H1 (cell line): ENCODE results near the gene GOLIM4.

Experiments used
- CBX8 ChIP-seq: fragments of 300-800, 300-1000 bp; sonication (generic); IDR thresholded peaks from 2 replicates; pipeline ENCODE4 v1.7.1; 2016; ENCODE audit warnings: low read depth, low read length, borderline replicate concordance
- CEBPB ChIP-seq: IDR thresholded peaks from 2 replicates; pipeline ENCODE4 v1.6.1; 2012; ENCODE audit warnings: low read depth, low read length
- CHD1 ChIP-seq: IDR thresholded peaks from 2 replicates; pipeline ENCODE4 v1.6.1; 2012; ENCODE audit warnings: low read depth, low read length, improper control_type of control experiment
- CREB1 ChIP-seq: IDR thresholded peaks from 2 replicates; pipeline ENCODE4 v1.6.1; 2012; ENCODE audit warnings: inconsistent platforms
- CTCF ChIP-seq, 3 experiments: IDR thresholded peaks; 1 replicate in 2 of 3; 2 replicates in 1 of 3; pipeline versions ENCODE4 v1.5.1 to v1.6.1; 2011; ENCODE audit warnings: low read length in 3 of 3, mild to moderate bottlenecking in 3 of 3, inconsistent platforms in 2 of 3, low read depth in 1 of 3, moderate library complexity in 1 of 3; ENCODE audit not compliant: insufficient read depth in 1 of 3; ENCODE audit errors: control extremely low read depth in 1 of 3
- EGR1 ChIP-seq: IDR thresholded peaks from 2 replicates; pipeline ENCODE4 v1.6.1; 2011; ENCODE audit warnings: low read depth, low read length, borderline replicate concordance
- POLR2A ChIP-seq, 2 experiments: IDR thresholded peaks; 1 replicate in 1 of 2; 2 replicates in 1 of 2; pipeline ENCODE4 v1.6.1; 2011; ENCODE audit warnings: low read depth in 2 of 2, low read length in 2 of 2, mild to moderate bottlenecking in 2 of 2; ENCODE audit errors: control extremely low read depth in 1 of 2
- POLR2AphosphoS5 ChIP-seq: IDR thresholded peaks from 2 replicates; pipeline ENCODE4 v1.6.1; 2011; ENCODE audit warnings: low read depth, low read length

- TF ChIP-seq CTCF (IDR thresholded peaks at IDR 0.05; ENCODE audit: control extremely low read depth in 1 of 3, insufficient read depth in 1 of 3, low read depth in 1 of 3, low read length in 3 of 3) (no peak), EGR1 (no peak), POLR2AphosphoS5 (no peak), CEBPB (no peak), CHD1 (no peak), POLR2A (IDR thresholded peaks at IDR 0.05; ENCODE audit: control extremely low read depth in 1 of 2, low read depth in 2 of 2, low read length in 2 of 2) (no peak), CREB1 (no peak), CBX8 (no peak)
These were observed 70.6 kb downstream of the GOLIM4 start for GRCh38 chr3:168025076-168025475.
